OCI-LY7 (cell line): ENCODE measurements around the gene CTR9.

Experiments used
- CTCF ChIP-seq: fragments of 200-600 bp; sonication (generic); conservative IDR thresholded peaks from 2 replicates; pipeline ENCODE4 v1.5.1; 2014; ENCODE audit warnings: mild to moderate bottlenecking, antibody characterized with exemption, low read length, moderate library complexity, mixed read lengths
- EZH2phosphoT487 ChIP-seq: fragments of 200-600 bp; sonication (generic); IDR thresholded peaks from 2 replicates; pipeline ENCODE4 v1.6.1; 2018; ENCODE audit warnings: low read depth, borderline replicate concordance, mild to moderate bottlenecking, mixed run types, antibody characterized with exemption, low read length, moderate library complexity, mixed read lengths

GRCh38 chr11:10807493-10808234 is 56.6 kb downstream of the CTR9 start:
- TF ChIP-seq CTCF: no peak
- TF ChIP-seq EZH2phosphoT487: no peak
